Activated CD4-positive, alpha-beta T cell treated with anti-CD3 and anti-CD28 coated beads for 4 hours (primary cell): ENCODE data around the gene RNASE11.
"Not testable (repeated sequence)": the region's sequence is repeated elsewhere in the genome, so short reads cannot be mapped to it uniquely, and the experiment has no call there.

Source experiments
- DNase-seq, 2 donors: peaks; one replicate each; pipeline ENCODE4 v3.0.0-alpha.2; 2020

RNASE11 gene

DNA sequence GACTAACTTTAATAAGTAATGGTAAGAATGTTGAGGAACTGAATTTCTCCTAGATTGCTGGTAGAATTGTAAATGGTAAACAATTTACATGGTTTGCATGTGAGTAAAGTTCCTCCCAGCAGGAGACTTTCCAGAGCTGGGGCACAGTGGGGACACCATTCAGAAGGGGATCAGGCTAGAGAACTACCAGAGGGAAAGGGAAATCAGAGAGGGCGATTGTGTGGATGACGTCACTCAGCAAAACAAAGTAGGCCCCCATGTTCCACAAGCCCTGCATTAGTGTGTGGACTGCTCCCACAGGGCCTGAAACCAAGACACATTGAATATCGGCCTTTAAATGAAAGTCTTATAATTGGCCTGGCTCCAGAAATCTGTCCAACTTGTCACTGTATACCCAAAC, 9.5 kb downstream of the RNASE11 start:
- DNase-seq, result no peak

DNA sequence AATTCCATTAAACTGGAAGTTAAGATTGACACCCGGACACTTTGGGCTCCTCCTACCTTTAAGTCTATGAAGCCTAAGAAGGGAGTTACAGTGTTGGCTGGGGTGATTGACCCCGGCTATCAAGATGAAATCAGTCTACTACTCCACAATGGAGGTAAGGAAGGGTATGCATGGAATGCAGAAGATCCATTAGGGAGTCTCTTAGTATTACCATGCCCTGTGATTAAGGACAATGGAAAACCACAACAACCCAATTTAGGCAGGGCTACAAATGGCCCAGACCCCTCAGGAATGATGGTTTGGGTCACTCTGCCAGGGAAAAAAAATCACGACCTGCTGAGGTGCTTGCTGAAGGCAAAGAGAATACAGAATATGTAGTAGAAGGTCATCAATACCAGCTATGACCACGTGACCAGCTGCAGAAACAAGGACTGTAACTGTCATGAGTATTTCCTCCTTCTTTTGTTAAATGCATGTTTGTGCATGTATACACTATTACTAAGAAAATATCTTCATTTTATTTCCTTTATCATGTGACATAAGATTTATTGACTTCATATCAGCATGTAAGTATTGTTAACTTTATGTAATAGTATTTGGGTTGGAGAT, 15.3 kb downstream of the RNASE11 start:
- DNase-seq, result not testable (repeated sequence)

DNA sequence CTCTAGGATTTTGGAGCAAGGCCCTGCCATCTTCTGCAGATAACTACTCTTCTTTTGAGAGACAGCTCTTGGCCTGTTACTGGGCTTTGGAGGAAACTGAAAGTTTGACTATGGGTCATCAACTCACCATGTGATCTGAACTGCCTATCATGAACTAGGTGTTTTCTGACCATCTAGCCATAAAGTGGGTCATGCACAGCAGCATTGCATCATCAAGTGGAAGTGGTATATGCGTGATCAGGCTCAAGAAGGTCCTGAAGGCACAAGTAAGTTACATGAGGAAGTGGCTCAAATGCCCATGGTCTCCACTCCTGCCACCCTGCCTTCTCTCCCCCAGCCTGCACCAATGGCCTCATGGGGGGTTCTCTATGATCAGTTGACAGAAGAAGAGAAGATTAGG, 17.1 kb downstream of the RNASE11 start:
- not testable (repeated sequence) for DNase-seq

DNA sequence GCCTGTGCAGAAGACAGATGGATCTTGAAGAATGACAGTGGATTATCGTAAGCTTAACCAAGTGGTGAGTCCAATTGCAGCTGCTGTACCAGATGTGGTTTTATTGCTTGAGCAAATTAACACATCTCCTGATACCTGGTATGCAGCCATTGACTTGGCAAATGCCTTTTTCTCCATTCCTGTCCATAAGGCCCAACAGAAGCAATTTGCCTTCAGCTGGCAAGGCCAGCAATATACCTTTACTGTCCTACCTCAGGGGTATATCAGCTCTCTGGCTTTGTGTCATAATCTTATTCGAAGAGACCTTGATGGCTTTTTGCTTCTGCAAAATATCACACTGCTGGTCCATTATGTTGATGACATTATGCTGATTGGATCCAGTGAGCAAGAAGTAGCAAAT, 17.9 kb downstream of the RNASE11 start:
- not testable (repeated sequence) for DNase-seq

DNA sequence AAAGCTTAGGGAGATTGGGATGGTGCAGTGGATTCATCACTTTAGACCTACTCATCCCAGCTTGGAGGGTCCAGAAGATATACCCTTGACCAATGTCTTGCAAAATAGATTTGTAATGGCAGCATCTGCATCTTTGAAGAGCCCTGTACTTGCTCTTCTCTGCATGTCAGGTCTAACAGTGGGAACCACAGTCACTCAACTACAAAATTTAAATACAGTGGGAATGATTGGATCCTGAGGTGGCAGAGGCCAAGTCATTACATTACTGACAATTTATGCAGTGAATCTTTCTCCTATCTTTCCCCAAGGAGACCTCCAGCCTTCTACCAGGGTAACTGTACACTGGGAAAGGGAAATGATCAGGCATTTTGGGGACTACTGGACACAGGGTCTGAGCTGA, 18.7 kb downstream of the RNASE11 start:
- no peak for DNase-seq

DNA sequence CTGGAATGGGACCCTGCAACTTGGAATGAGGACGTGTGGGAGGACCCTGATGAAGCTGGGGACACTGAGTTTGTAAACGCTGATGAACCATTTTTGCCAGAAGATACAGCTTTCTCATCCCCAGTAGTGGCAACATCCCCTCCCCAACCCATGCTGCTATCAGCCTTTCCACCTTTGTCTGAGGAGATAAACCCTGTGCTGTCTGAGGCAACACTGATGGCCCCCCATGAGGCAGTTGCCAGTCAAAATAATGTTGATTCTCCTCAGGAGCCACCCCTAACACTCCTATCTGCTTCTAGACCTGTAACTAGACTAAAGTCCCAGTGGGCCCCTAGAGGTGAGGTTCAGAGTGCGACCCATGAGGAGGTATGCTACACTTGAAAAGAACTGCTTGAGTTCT, 19.4 kb downstream of the RNASE11 start:
- DNase-seq, result no peak

DNA sequence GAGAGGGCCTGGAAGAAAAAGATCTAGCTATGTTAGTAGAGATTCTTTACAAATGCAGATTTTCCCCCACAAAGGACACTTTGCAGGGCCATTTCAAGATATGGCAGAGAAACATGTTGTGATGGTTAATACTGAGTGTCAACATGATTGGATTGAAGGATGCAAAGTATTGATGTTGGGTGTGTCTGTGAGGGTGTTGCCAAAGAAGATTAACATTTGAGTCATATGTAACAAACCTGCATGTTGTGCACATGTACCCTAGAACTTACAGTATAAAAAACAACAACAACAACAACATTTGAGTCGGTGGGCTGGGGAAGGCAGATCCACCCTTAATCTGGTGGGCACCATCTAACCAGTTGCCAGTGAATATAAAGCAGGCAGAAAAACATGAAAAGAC, 20.6 kb downstream of the RNASE11 start:
- not testable (repeated sequence) for DNase-seq

DNA sequence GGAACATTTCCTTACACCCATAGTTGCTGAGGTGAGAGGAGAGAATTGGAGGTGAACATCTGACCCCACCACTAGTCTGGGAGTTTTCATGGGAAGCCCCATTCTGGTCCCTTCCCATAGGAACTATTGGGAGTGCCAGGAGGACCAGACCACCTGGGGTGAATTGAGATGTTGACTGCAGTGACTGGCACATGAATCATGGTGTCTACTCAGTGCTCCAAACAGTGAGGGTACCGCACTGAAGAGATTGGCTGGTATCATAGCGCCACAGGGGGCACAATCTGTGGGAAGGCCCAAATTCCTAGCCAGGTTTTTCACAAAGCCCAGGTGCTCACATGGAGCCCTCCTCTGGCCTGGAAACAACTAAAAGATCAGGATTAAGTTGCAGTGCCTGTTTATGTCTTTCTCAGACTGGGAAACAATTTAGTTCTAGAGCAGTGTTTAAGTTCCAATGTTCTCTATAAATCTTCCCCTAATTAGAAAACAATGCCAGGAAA, 23.3 kb downstream of the RNASE11 start:
- DNase-seq, result no peak

DNA sequence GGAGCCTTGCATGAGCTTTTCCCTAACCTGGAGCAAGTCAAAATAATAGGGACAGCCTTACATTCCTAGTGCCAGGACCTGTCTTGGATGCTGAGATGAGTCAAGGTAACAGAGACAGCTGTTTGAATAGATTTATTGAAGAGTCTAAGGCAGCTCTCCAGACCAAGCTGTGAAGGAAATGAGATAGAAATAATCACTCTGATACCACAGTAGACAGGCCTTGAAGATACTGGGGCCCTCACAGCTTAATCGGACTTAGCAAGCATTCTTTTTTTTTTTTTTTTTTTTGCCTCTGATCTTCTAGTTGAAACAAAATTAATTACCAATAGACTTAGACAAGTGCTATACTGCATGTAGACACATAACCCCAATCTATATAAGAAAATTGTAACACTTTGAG, 23.8 kb downstream of the RNASE11 start:
- no peak for DNase-seq

DNA sequence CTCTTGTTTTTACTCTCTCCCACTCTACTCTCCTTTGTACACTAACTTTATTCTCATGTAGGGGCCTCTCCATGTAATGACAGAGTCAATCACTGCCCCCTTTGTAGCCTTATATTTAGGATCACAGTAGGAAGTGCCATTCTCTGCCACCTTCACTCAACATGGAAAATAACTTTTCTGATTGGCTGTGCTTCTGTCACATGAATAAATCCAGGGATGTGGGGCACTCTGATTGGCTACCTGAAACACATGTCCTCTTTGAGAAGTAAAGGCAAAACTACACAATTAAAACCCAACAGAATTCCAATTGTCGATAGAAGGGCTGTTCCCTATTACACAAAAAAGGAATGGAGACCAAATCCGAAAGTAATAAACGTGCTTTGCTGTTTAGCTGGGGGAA, 26.8 kb downstream of the RNASE11 start, which contains the start of gene RNASE9:
TSS of gene RNASE9 (minus strand) at position 87 of the 400 bp plus-strand sequence.
- no peak for DNase-seq

DNA sequence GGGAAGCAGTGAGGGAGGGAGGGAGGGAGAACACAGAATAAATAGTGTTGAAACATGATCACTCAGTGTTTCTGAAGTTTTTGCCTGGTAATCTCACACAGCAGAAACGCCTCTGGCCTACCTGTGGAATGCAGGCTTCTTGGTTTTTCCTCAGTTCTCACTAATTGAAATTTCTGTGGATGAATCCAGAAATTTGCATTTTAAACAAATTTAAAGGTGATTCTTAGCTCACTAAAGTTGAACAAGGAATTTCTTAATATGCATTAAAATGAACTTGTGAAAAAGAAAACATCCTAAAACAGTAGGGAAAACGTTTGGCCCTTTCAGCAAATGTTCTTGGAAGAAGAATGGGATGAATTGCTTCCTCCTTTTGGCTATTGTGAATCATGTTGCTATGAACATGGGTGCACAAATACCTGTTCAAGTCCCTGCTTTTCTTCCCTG, 28.3 kb downstream of the RNASE11 start:
- DNase-seq, result no peak

DNA sequence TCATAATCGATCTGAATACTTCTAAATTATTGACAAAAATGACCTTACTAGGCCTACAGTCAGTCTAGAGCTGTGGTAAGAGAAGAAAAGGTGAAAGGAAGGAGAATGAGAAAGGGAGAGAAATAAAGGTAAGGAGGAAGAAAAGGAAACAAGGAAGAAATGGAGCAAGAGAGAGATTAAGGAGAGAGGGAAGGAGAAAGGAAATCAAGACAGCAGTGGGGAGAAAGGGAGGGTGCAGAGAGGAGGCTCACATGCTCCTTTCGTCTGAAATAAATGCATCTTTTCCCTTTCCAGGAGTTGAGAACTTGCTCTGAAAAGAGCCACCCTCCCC, 30.6 kb downstream of the RNASE11 start:
- DNase-seq, result no peak

DNA sequence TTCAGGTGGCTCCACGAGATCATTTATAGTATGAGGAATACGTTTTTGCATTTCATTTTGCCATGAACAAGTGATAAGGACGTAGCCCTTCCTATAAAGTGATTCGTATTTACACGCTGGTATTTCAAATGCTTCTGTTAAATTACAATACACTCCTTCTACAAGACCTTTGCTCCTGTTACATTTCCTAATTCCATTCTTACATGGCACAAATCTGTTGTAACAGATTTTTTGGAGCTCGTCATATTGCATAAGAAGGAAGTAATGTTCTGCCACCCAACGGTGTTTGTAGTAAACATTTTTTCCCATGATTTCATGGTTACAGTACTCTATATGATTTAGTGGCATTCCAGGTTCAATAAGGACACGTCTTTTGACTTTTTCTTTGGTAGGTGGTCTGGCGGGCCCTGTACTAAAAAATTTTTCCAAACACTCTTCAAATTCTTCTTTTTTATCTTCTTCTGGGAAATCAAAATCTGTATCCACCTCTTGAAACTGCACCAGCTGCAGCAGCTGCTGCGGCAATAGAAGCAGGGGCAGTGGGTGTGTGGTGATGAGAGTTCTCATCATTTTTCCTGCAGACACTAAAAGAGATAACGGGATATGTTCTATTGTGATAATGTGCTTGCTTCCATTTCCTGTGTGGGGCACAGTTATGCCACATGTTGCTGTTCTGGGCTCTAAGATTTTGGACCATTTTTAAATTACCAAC, 31.1 kb downstream of the RNASE11 start:
- DNase-seq, result no peak

DNA sequence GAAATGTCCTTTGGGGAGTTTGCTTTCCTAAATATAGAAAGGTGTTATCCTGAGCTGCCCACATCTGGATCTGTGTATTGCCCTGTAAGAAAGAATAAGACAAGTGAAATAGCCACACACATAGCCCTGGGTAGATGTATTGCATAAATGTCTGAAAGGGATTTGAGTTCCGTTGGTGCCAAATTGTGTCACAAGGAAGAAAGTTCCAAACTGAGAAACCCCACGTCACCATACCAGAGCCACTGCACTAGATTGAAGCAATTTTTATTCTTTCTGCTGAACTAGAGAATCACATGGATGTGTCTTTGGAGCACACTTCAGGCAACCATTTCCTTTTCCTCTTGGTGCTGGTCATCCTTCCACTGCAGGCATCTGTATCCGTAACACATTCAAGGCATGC, 32.0 kb downstream of the RNASE11 start:
- no peak for DNase-seq

DNA sequence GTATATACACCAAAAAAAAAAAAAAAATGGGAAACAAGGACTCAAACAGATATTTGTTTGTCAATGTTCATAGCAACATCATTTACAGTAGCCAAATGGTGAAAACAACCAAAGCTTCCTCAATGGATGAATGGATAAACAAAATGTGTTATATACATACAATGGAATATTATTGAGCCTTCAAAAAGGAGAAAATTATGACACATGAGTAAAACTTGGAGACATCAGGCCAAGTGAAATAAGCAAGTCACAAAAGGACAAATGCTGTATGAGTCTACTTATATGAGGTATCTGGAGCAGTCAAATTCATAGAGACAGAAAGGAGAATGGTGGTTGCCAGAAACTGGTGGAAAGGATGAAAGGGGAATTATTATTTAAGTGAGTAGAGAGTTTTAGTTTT, 34.8 kb downstream of the RNASE11 start:
- DNase-seq, result no peak

DNA sequence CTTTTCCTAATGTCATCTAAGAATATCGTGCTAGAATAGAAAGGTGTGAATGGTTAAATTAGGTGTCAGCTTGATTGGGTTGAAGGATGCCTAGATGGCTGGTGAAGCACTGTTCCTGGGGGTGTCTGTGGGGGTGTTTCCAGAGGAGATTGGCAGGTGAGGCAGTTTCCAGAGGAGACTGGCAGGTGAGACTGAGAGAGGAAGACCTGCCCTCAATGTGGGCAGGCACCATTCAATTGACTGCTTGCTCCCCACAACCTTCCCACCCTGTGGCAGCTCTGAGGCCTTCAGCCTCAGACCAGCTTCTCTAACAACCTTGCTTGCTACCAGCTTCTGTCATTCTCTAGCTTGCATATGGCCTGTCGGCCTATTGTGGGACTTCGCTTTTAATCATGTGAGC, 36.2 kb downstream of the RNASE11 start:
- DNase-seq, result no peak

DNA sequence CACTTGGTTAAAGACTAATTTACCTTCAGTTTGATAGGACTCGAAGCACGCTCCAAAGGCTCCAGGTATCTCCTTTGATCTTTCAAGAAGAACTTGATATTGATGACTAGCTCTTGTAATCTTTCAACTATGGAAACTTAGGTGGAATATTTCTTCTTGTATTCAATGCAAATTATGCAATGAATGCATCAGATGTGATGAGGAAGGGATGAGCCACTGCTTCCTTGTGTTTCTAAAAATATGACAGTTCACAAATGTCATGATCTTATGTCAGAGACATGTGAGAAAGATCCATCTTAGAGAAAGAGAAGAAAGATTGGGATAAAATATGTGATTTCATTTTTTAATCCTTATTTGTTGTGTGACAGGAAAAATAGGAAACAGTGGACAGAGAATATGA, 36.9 kb downstream of the RNASE11 start:
- no peak for DNase-seq

DNA sequence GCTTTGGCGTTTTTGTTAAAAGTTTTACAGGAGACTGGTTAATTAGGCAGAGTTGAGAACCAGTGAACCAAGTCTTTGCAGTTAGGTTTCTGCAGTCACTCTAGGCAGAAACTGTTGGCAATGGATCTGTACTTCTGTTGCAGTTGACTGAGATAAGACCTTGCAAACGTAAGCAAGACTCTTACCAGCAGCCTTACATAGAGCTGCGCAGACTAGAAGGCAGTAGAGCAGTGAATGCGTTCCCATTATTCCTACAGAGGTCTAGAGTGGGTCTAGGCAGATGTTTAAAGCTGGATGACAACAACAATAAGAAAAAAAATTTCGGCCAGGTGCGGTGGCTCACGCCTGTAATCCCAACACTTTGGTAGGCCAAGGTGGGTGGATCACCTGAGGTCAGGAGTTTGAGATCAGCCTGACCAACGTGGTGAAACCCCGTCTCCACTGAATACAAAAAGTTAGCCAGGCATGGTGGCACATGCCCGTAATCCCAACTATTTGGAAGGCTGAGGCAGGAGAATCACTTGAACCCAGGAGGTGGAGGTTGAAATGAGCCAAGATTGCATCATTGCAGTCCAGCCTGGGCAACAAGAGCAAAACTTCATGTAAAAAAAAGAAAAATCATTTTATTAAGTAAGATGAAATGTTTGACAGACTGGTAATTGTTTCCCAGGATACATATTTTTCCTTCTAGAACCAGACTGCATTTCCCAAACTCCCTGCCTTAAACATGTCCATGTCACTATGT, 39.2 kb downstream of the RNASE11 start:
- no peak for DNase-seq

DNA sequence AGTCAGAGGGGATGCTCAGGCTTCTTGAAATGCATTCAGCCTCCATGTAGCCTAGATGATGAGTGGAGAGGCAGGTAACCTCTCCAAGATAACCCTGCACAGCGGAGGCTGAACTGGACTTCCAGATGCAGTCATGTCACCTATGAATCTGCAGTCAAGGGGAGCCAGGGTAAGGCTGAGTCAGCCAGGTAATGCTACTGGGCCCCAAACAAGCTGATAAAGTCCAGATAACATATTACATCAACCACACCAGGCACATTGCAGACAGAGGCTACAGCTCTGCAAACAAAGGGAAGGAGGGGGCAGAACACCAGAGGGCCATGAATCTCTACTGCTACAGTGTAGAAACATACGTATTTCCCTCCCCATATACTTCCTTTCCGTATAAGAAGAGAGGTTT, 40.9 kb downstream of the RNASE11 start:
- no peak for DNase-seq

DNA sequence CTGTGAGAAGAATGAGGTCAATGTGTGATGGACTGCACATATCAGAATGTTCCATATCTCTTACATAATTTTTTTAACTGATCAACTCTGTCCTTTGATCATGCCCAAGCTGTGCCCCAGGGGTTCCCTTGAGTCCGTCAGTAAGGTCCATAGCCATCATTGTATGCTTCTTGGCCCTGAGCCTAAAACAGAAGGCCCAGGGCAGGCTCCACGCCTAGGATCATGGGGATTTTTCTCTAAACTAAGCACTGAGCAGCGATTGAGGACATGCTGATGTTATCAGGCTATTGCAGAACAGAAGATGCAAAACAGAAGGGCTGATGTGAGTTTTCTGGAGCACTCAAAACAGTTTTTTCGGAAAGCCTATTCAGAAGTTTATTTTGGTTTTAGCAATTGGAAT, 47.9 kb downstream of the RNASE11 start:
- no peak for DNase-seq
